ENCODE results near the gene NLRP2B.
"Not testable (repeated sequence)": the region's sequence is repeated elsewhere in the genome, so short reads cannot be mapped to it uniquely, and the experiment has no call there.

The NLRP2B gene

GRCh38 chrX:57680160-57680559 lies at the start of gene NLRP2B:
Gene NLRP2B (minus strand): TSS chrX:57680260.
- no peak for DNase-seq

GRCh38 chrX:57725995-57726394 lies 45.9 kb upstream of the NLRP2B start:
- not testable (repeated sequence) for DNase-seq

GRCh38 chrX:57681341-57681740 lies 1.3 kb upstream of the NLRP2B start:
- DNase-seq, result no peak

GRCh38 chrX:57678686-57679428 lies 1.2 kb downstream of the NLRP2B start:
- no peak for DNase-seq

GRCh38 chrX:57677132-57677858 lies 2.8 kb downstream of the NLRP2B start:
- no peak for DNase-seq

- DNase-seq, result no peak
Measured at GRCh38 chrX:57675320-57675719, 4.7 kb downstream of the NLRP2B start.

GRCh38 chrX:57674861-57675260 lies 5.2 kb downstream of the NLRP2B start:
- DNase-seq, result no peak

GRCh38 chrX:57669961-57670360 lies 10.1 kb downstream of the NLRP2B start:
- no peak for DNase-seq

- no peak for DNase-seq
Measured at GRCh38 chrX:57667010-57667409, 13.1 kb downstream of the NLRP2B start.

- no peak for DNase-seq
Measured at GRCh38 chrX:57655065-57655464, 25.0 kb downstream of the NLRP2B start.

GRCh38 chrX:57652705-57653104 lies 27.4 kb downstream of the NLRP2B start:
- DNase-seq, result no peak

- no peak for DNase-seq
Measured at GRCh38 chrX:57651169-57651919, 28.7 kb downstream of the NLRP2B start.

- DNase-seq, result no peak
Measured at GRCh38 chrX:57647020-57647419, 33.0 kb downstream of the NLRP2B start.

GRCh38 chrX:57643698-57644097 lies 36.4 kb downstream of the NLRP2B start:
- DNase-seq, result no peak

GRCh38 chrX:57641338-57641737 lies 38.7 kb downstream of the NLRP2B start:
- DNase-seq, result no peak

GRCh38 chrX:57640674-57641016 lies 39.4 kb downstream of the NLRP2B start:
- no peak for DNase-seq

GRCh38 chrX:57629438-57629837 lies 50.6 kb downstream of the NLRP2B start:
- DNase-seq, result not testable (repeated sequence)

All from EL (cell line).